Measurements from ENCODE around the gene HLTF. TPM values are rescaled to one million over a fixed set of nuclear protein-coding genes. Genes with fewer than 3 reads are reported as not detected.
A peak's percentile ranks its signal among the peaks of the same experiment; 100 is the strongest.

Gene HLTF
- total and polyA plus RNA-seq, 2 donors (not counting 1 experiment from before 2014, with no cell fraction given) = 22.1 to 67.2 TPM

GRCh38 chr3:149055575-149055974 is 30.8 kb downstream of the HLTF start:
- Histone ChIP-seq H2AFZ (ENCODE audit: low read length) (no peak overlapping the region), H3K27ac (ENCODE audit: insufficient read depth, low read length) (no peak overlapping the region), H3K79me2 (ENCODE audit: control insufficient read depth, insufficient read depth, low read length) (no peaks in the 10 kb centered on the region), H4K20me1 (ENCODE audit: control insufficient read depth, extremely low read depth, insufficient read depth, low read length) (no peaks in the 10 kb centered on the region), H3K27me3 (ENCODE audit: control insufficient read depth, insufficient read depth, low read length) (no peaks in the 10 kb centered on the region), H3K9ac (ENCODE audit: insufficient read depth, low read length) (no peak overlapping the region), H3K36me3 (ENCODE audit: control insufficient read depth, insufficient read depth, low read length) (peaks cover 5% of the 10 kb centered on the region), H3K4me2 (ENCODE audit: extremely low read depth, insufficient read depth, low read length) (no peak overlapping the region), H3K4me1 (ENCODE audit: control insufficient read depth, extremely low read depth, insufficient read depth, low read length) (no peaks in the 10 kb centered on the region), H3K4me3 (replicated peaks in 1 of 4; ENCODE audit: control extremely low read depth in 1 of 4, insufficient read depth in 1 of 4, low read depth in 3 of 4, low read length in 4 of 4) (no peak overlapping the region), H3K9me3 (ENCODE audit: control insufficient read depth, insufficient read depth, low read depth, low read length) (no peaks in the 10 kb centered on the region)
- TF ChIP-seq CTCF (conservative IDR thresholded peaks at IDR 0.05 in 1 of 2, IDR thresholded peaks at IDR 0.05 in 1 of 2; ENCODE audit: low read depth in 1 of 2, low read length in 2 of 2) = no peak
- no peak for TF ChIP-seq EZH2 (IDR thresholded peaks at IDR 0.05; ENCODE audit: low read length, missing control alignments)
- no peak for DNase-seq (ENCODE audit: low read depth in 2 of 2)

- no peak overlapping the region for H3K27ac ChIP-seq (ENCODE audit: insufficient read depth, low read length)
- no peaks in the 10 kb centered on the region for H3K79me2 ChIP-seq (ENCODE audit: control insufficient read depth, insufficient read depth, low read length)
- no peaks in the 10 kb centered on the region for H4K20me1 ChIP-seq (ENCODE audit: control insufficient read depth, extremely low read depth, insufficient read depth, low read length)
- H3K36me3 ChIP-seq (ENCODE audit: control insufficient read depth, insufficient read depth, low read length) = no peaks in the 10 kb centered on the region
- no peaks in the 10 kb centered on the region for H3K4me1 ChIP-seq (ENCODE audit: control insufficient read depth, extremely low read depth, insufficient read depth, low read length)
- no peak overlapping the region for H3K9ac ChIP-seq (ENCODE audit: insufficient read depth, low read length)
- H3K9me3 ChIP-seq (ENCODE audit: control insufficient read depth, insufficient read depth, low read depth, low read length) = no peaks in the 10 kb centered on the region
- no peak for DNase-seq (ENCODE audit: low read depth in 2 of 2)
- no peak overlapping the region for H2AFZ ChIP-seq (ENCODE audit: low read length)
- no peak overlapping the region for H3K4me3 ChIP-seq (replicated peaks in 1 of 4; ENCODE audit: control extremely low read depth in 1 of 4, insufficient read depth in 1 of 4, low read depth in 3 of 4, low read length in 4 of 4)
- no peak for TF ChIP-seq CTCF (conservative IDR thresholded peaks at IDR 0.05 in 1 of 2, IDR thresholded peaks at IDR 0.05 in 1 of 2; ENCODE audit: low read depth in 1 of 2, low read length in 2 of 2)
- no peak overlapping the region for H3K4me2 ChIP-seq (ENCODE audit: extremely low read depth, insufficient read depth, low read length)
- no peaks in the 10 kb centered on the region for H3K27me3 ChIP-seq (ENCODE audit: control insufficient read depth, insufficient read depth, low read length)
Observed at GRCh38 chr3:149044339-149045083, 41.8 kb downstream of the HLTF start.

- Histone ChIP-seq H3K27me3 (ENCODE audit: control insufficient read depth, insufficient read depth, low read length) (no peaks in the 10 kb centered on the region), H3K27ac (ENCODE audit: insufficient read depth, low read length) (no peak overlapping the region), H3K9ac (ENCODE audit: insufficient read depth, low read length) (no peak overlapping the region), H2AFZ (ENCODE audit: low read length) (peak overlapping the region; percentile 4), H3K36me3 (ENCODE audit: control insufficient read depth, insufficient read depth, low read length) (no peaks in the 10 kb centered on the region), H4K20me1 (ENCODE audit: control insufficient read depth, extremely low read depth, insufficient read depth, low read length) (no peaks in the 10 kb centered on the region), H3K4me1 (ENCODE audit: control insufficient read depth, extremely low read depth, insufficient read depth, low read length) (no peaks in the 10 kb centered on the region), H3K79me2 (ENCODE audit: control insufficient read depth, insufficient read depth, low read length) (no peaks in the 10 kb centered on the region), H3K9me3 (ENCODE audit: control insufficient read depth, insufficient read depth, low read depth, low read length) (no peaks in the 10 kb centered on the region), H3K4me3 (replicated peaks in 1 of 4; ENCODE audit: control extremely low read depth in 1 of 4, insufficient read depth in 1 of 4, low read depth in 3 of 4, low read length in 4 of 4) (no peak overlapping the region), H3K4me2 (ENCODE audit: extremely low read depth, insufficient read depth, low read length) (no peak overlapping the region)
- TF ChIP-seq CTCF (conservative IDR thresholded peaks at IDR 0.05 in 1 of 2, IDR thresholded peaks at IDR 0.05 in 1 of 2; ENCODE audit: low read depth in 1 of 2, low read length in 2 of 2) = no peak
- TF ChIP-seq EZH2 (IDR thresholded peaks at IDR 0.05; ENCODE audit: low read length, missing control alignments) = no peak
- DNase-seq (ENCODE audit: low read depth in 2 of 2) = peak; percentile 47 to 66
Observed at GRCh38 chr3:149042789-149043386, 43.4 kb downstream of the HLTF start.
